HAP-1 (cell line): Measurements from ENCODE around the gene USP9Y.

Experiments used
- DNase-seq, 2 experiments: peaks; one replicate each; pipeline ENCODE4 v3.0.0-alpha.2; 2016 to 2020; ENCODE audit warnings: low spot score in 2 of 2
- H3K27me3 ChIP-seq: fragments of 250-450 bp; sonication (Bioruptor Pico); 2 replicates; pipeline ENCODE4 v1.5.1; 2020; ENCODE audit warnings: low read depth, mild to moderate bottlenecking, moderate library complexity
- H3K36me3 ChIP-seq: fragments of 250-450 bp; sonication (Bioruptor Pico); replicated peaks from 2 replicates; pipeline ENCODE4 v1.5.1; 2020; ENCODE audit warnings: mild to moderate bottlenecking
- H3K4me1 ChIP-seq: fragments of 250-450 bp; sonication (Bioruptor Pico); 2 replicates; pipeline ENCODE4 v1.5.1; 2020; ENCODE audit warnings: mild to moderate bottlenecking
- H3K4me3 ChIP-seq: fragments of 250-450 bp; sonication (Bioruptor Pico); 2 replicates; pipeline ENCODE4 v1.5.1; 2020; ENCODE audit warnings: mild to moderate bottlenecking, moderate library complexity
- H3K9me3 ChIP-seq: fragments of 250-450 bp; sonication (Bioruptor Pico); 2 replicates; pipeline ENCODE4 v1.5.1; 2020; ENCODE audit warnings: mild to moderate bottlenecking, moderate library complexity
- in situ Hi-C: fragments of 300-500 bp; cut with MboI; formaldehyde crosslinking; loops from 3 replicates; pipeline ENCODE4 v1.14.3; 2020; ENCODE audit warnings: low sequenced_read_pairs, inconsistent platforms, mixed read lengths

Gene USP9Y

DNA sequence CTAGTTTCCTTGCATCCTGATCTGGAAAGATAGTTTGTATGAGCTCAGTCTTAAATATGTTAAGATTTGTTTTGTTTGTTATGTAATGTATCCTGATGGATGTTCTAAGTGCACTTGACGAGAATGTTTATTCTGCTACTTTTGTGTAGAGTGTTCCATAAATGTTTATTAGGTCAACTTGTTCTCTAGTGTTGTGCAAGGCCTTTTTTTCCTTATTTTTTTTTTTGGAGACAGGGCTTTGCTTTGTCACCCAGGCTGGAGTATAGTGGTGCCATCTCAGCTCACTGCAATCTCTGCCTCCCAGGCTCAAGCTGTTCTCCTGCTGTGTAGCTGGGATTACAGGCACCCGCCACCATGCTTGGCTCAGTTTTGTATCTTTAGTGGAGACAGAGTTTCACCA is 28.7 kb downstream of the USP9Y start:
- in situ Hi-C loops = no loop called here
- H3K9me3 ChIP-seq = no peaks in the 10 kb centered on the region
- DNase-seq = no peak

DNA sequence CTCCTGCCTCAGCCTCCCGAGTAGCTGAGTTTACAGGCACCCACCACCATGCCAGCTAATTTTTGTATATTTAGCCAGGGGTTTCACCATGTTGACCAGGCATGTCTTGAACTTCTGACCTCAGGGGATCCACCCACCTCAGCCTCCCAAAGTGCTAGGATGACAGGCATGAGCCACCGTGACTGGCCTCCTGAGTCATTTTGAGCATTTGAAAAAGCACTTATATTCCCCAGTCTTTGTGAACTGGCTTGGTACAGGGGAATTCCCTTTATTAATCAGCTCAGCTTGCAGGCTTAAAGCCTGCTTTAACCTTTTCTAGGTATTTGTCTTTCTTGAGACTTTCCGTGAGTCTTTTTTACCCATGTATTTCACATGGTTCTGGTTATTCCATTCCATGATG is 32.6 kb downstream of the USP9Y start:
- H3K4me1 ChIP-seq = no peaks in the 10 kb centered on the region
- no peaks in the 10 kb centered on the region for H3K9me3 ChIP-seq
- H3K4me3 ChIP-seq = no peak overlapping the region
- H3K27me3 ChIP-seq = no peaks in the 10 kb centered on the region
- in situ Hi-C loops = no loop called here
- no peaks in the 10 kb centered on the region for H3K36me3 ChIP-seq
- no peak for DNase-seq

More for the DNA sequence above, 28.7 kb downstream of the USP9Y start:
- H3K27me3 ChIP-seq = no peaks in the 10 kb centered on the region
- H3K4me3 ChIP-seq = no peak overlapping the region
- H3K4me1 ChIP-seq = no peaks in the 10 kb centered on the region
- no peaks in the 10 kb centered on the region for H3K36me3 ChIP-seq

DNA sequence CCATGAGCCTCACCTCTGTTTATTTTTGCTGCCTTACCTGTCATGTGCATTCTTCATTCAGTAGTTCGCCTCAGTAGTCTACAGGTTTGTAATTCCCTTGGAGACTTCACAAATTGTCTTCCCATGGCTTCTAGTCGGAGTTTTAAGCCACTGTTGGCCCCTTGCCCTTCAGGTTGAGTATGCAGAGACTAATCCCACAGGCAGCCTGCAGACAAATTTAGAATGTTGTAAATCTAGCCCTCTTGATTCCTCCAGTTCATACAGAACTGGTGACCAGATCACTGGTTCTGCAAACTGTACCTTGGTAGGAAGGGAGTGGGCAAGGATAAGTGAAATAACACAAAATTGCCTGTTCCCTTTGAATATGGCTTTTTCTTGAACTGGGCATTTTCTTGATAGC is 33.0 kb downstream of the USP9Y start:
- no peaks in the 10 kb centered on the region for H3K4me1 ChIP-seq
- H3K4me3 ChIP-seq = no peak overlapping the region
- no peaks in the 10 kb centered on the region for H3K9me3 ChIP-seq
- no peaks in the 10 kb centered on the region for H3K27me3 ChIP-seq
- in situ Hi-C loops = no loop called here
- no peaks in the 10 kb centered on the region for H3K36me3 ChIP-seq
- no peak for DNase-seq

DNA sequence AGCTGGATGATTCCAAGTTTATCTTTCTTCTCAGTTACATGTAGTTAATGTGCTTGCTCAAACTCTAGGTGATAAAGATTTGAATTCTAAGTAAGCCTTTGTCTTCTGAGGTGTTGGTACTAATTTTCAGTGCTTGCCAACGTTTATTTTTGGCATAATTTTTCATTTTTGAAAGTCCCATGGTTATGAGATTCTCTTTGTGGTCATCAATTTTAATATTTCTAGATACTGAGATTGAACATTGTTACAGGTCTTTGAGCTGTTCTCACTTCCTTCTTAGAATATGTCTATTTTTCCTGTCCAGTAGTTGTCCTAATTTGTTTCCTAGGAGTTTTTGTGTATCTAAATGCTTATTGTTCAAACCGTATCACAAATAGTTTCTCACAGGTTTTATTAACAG is 40.4 kb downstream of the USP9Y start:
- H3K4me3 ChIP-seq = no peak overlapping the region
- DNase-seq = no peak
- no peaks in the 10 kb centered on the region for H3K36me3 ChIP-seq
- H3K9me3 ChIP-seq = no peaks in the 10 kb centered on the region
- no peaks in the 10 kb centered on the region for H3K27me3 ChIP-seq
- no peaks in the 10 kb centered on the region for H3K4me1 ChIP-seq
- in situ Hi-C loops = no loop called here

DNA sequence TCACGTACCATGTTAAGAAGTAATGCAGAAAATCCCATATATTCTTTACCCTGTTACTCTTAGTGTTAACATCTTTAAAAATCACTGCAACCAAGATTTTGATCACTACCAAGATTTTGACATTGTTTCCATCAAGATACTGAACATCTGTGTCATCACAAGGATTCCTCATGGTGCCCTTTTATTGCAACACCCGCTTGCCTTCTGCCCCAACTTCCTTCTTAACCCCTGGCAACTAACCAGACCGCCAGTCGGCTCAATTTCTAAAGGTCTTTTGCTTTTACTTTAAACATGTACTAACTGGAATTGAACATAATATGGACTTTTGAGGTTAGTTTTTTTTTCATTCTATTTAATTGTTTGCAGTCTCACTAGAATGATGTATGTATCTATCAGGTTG is 41.7 kb downstream of the USP9Y start:
- in situ Hi-C loops = no loop called here
- Histone ChIP-seq H3K36me3 (no peaks in the 10 kb centered on the region), H3K4me1 (no peaks in the 10 kb centered on the region), H3K9me3 (no peaks in the 10 kb centered on the region), H3K27me3 (no peaks in the 10 kb centered on the region), H3K4me3 (no peak overlapping the region)
- no peak for DNase-seq

DNA sequence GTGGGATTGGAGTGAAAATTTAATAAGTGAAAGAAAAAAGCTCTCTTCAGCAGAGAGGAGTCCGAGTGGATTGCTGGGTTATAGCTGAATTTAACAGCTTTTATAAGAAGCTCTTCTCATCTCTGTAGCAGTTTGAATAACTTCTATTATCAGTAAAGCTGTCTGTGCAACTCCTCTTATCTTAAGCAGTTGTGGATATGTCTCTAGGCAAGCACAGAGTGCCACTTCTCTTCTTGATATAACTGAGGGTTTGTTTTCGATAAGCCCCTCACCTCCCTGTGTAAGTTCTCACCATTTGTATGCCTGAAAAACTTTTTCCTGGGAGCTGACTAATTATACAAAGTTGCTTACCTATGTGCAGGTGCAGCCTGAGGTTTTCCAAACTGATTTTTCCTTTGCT is 43.1 kb downstream of the USP9Y start:
- DNase-seq = no peak
- no peaks in the 10 kb centered on the region for H3K4me1 ChIP-seq
- no peaks in the 10 kb centered on the region for H3K36me3 ChIP-seq
- no peaks in the 10 kb centered on the region for H3K9me3 ChIP-seq
- H3K27me3 ChIP-seq = no peaks in the 10 kb centered on the region
- in situ Hi-C loops = no loop called here
- H3K4me3 ChIP-seq = no peak overlapping the region

DNA sequence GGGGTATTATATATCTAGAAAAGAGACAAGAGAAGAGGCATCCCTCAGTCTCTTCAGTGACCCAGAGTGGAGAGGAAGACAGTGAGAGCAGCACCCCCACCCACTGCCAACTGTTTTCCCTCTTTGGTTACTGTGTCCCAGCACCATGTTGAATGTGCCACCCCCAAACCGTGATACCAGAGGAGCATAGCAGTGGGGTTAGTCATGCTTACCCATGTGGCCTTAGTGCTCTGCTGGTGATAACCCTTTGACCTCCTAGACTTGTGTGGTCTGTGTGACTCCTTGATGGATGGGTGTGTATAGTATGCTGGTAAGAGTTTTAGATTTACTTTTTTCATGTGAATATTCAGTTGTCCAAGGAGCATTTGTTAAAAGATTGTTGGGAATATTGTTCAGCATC is 48.3 kb downstream of the USP9Y start:
- H3K36me3 ChIP-seq = no peaks in the 10 kb centered on the region
- in situ Hi-C loops = no loop called here
- no peaks in the 10 kb centered on the region for H3K27me3 ChIP-seq

DNA sequence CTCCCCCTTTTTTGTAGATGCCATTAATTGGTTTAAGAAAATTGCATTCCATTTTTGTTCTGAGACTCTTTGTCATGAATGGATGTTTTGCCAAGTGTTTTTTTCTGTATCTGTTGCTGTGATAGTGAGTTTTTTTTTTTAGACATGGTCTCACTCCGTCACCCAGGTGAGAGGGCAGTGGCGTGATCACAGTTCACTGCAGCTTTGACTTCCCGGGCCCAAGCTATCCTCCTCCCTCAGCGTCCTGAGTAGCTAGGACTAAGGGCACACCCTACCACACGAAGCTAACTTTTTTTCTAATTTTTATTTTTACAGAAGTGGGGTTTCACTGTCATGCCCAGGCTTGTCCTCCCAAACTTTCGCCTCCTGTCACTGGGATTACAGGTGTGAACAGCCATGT is 51.8 kb downstream of the USP9Y start:
- Histone ChIP-seq H3K36me3 (no peaks in the 10 kb centered on the region), H3K9me3 (no peaks in the 10 kb centered on the region), H3K4me1 (no peaks in the 10 kb centered on the region), H3K27me3 (no peaks in the 10 kb centered on the region), H3K4me3 (no peak overlapping the region)
- in situ Hi-C loops = no loop called here
- DNase-seq = no peak

More for the DNA sequence above, 48.3 kb downstream of the USP9Y start:
- H3K9me3 ChIP-seq = no peaks in the 10 kb centered on the region
- H3K4me3 ChIP-seq = no peak overlapping the region
- no peaks in the 10 kb centered on the region for H3K4me1 ChIP-seq
- no peak for DNase-seq

DNA sequence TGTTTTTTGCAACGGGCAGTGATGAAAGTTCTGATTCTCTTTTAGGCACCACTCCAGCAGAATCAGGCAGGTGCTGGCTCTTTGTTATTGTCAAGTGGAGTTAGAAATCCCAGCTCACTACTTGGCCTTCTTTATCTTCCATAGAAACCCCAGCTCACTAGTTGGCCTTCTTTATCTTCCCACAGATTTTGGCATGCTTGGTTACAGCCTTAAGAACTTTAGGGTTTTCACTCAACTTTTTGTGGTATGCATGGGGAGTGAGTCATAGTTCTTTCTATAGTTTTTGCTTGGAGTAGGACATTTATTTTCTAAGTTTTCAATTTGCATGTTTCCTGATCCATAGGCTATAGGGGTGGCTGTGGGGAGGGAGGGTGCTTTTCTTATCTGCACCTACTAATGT is 55.0 kb downstream of the USP9Y start:
- H3K9me3 ChIP-seq = no peaks in the 10 kb centered on the region
- in situ Hi-C loops = no loop called here
- no peak for DNase-seq
- H3K4me3 ChIP-seq = no peak overlapping the region
- H3K27me3 ChIP-seq = no peaks in the 10 kb centered on the region
- no peaks in the 10 kb centered on the region for H3K36me3 ChIP-seq
- H3K4me1 ChIP-seq = no peaks in the 10 kb centered on the region

DNA sequence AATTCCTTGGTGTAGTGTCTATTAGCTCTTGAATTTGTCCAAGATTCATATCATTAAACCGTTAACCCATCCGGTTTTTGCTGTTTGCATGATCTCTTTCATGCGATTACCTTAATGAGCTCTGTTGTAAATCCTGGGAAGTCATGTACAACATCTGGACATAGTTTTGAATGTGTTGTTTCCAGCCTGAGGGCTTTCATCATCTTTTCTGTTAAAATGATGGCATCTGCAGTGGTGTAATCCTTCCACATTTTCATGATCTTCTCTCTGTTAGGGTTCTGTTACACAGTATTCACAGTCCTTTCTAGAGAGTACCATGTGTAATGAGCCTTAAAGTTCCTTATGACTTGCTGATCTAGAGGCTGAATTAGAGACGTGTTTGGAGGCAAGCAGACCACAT is 64.9 kb downstream of the USP9Y start:
- H3K4me1 ChIP-seq = no peaks in the 10 kb centered on the region
- no peak overlapping the region for H3K4me3 ChIP-seq
- in situ Hi-C loops = no loop called here
- no peaks in the 10 kb centered on the region for H3K36me3 ChIP-seq
- no peak for DNase-seq
- H3K9me3 ChIP-seq = no peaks in the 10 kb centered on the region
- H3K27me3 ChIP-seq = no peaks in the 10 kb centered on the region

DNA sequence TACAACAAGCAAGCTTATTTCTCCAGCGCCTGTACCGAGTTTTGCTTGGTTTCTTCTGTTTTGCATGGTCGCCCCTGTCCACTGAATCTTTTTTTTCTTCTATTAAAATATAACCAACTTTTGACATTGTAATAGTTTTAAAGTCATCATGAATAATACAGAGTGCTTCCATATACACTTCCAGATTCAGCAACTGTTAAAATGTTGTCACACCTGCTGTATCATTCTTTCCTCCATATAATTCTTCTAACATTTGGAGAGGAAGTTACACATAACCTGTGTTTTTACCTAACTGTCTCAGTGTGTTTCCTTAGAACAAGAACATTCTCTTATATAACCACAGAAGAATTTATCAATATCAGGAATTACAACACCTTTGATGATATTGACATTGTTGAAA is 83.5 kb downstream of the USP9Y start:
- Histone ChIP-seq H3K36me3 (no peaks in the 10 kb centered on the region), H3K4me1 (no peaks in the 10 kb centered on the region), H3K27me3 (no peaks in the 10 kb centered on the region), H3K4me3 (no peak overlapping the region), H3K9me3 (no peaks in the 10 kb centered on the region)
- in situ Hi-C loops = no loop called here
- DNase-seq = no peak

DNA sequence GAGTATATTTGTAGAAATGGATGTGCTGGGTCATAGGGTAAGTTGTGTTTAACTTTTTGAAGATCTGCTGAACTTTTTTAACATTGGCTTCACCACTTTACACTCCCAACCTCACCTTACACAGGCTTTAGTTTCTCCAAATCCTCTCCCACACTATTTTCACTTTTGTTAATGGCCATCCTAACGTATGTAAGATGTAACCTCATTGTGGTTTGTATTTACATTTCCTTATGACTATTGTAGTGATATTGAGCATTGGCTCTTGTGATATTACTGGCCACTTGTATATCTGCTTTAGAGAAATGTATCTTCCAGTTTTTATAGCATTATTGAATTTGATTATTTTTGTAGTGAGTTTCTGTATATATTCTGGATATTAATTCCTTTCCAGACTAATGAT is 93.0 kb downstream of the USP9Y start:
- H3K9me3 ChIP-seq = no peaks in the 10 kb centered on the region
- in situ Hi-C loops = no loop called here
- no peak for DNase-seq
- H3K4me3 ChIP-seq = no peak overlapping the region
- H3K27me3 ChIP-seq = no peaks in the 10 kb centered on the region
- no peaks in the 10 kb centered on the region for H3K4me1 ChIP-seq
- H3K36me3 ChIP-seq = no peaks in the 10 kb centered on the region

DNA sequence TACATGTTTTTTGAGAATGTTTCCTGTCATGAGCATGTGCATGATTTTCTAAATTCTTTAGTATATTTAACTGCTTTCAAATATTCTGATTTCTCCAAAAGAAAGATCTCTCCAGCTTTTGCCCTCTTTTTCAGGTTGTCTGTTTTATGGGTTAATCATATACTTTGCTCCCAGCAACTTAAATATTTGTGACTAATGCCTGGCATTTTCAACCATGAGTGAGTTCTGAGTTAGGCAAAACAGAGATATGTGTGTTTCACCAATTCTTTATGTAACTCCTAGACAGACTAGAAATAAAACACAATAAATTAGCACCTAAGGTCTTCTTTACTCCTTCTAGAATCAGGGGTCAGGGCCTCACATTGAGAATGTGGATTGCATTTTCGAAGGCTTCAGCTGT is 107.0 kb downstream of the USP9Y start:
- H3K36me3 ChIP-seq = no peaks in the 10 kb centered on the region
- no peak overlapping the region for H3K4me3 ChIP-seq
- in situ Hi-C loops = no loop called here
- H3K4me1 ChIP-seq = no peaks in the 10 kb centered on the region
- DNase-seq = no peak
- no peaks in the 10 kb centered on the region for H3K27me3 ChIP-seq
- no peaks in the 10 kb centered on the region for H3K9me3 ChIP-seq

DNA sequence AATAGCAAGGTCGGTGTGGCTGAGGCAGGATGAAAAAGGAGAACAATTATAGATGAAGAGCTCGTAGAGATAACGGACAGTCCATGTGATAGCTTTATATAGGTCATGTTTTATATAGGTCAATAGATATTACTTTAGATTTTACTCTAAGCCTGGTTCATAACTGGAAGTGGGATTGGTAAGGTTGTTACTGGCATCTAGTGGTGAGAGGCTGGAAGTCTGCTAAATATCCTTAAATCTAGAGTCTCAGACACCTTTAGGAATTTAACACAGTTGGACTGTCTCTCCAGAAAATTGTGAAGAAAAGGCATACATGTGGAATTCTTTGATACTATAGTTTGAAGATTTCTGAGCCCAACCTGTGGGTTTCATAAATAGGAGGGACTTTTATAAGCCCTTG is 108.0 kb downstream of the USP9Y start:
- DNase-seq = no peak
- Histone ChIP-seq H3K4me3 (no peak overlapping the region), H3K27me3 (no peaks in the 10 kb centered on the region), H3K36me3 (no peaks in the 10 kb centered on the region), H3K9me3 (no peaks in the 10 kb centered on the region), H3K4me1 (no peaks in the 10 kb centered on the region)
- in situ Hi-C loops = no loop called here

DNA sequence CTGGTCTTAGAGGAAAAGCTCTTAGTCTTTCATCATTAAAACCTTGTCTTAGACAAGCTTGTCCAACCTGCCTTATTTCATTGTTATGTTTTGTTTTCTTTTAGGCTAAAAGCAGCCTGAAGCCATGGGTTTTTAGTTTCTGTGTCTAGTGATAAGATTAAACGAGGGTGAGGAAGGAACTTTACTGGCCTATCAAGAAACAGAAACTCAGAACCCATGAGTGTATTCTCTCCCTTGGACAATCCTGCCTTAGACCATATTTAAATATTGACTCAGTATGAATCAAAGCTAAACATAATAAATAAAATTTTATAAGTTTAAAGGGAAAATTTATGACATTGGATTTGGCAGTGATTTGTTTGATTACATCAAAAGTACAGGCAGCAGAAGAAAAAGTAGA is 122.4 kb downstream of the USP9Y start:
- Histone ChIP-seq H3K4me1 (no peaks in the 10 kb centered on the region), H3K27me3 (no peaks in the 10 kb centered on the region), H3K36me3 (no peaks in the 10 kb centered on the region), H3K9me3 (no peaks in the 10 kb centered on the region), H3K4me3 (no peak overlapping the region)
- no peak for DNase-seq
- in situ Hi-C loops = no loop called here
